K562 (cell line): Measurements from ENCODE around the gene BHLHE40. TPM values are rescaled to one million over a fixed set of nuclear protein-coding genes. Genes with fewer than 3 reads are reported as not detected.
A peak's percentile ranks its signal among the peaks of the same experiment; 100 is the strongest.

Experiments used
- ATAC-seq: fragments of 200-7000 bp; cut with Tn5 transposase; 3 replicates; pipeline ENCODE4 v1.9.1; 2020; ENCODE audit warnings: moderate library complexity
- BruUV-seq: library from RNA; stranded (reverse); fragments of 400-500 nt; replicated peaks from 2 replicates; lab custom pipeline; 2021; lab: Mats Ljungman, UMichigan
- CTCF ChIA-PET: fragments of 300-600 bp; formaldehyde crosslinking; extraction: SDS; loops from one replicate; lab custom pipeline; 2021; ENCODE audit warnings: low intra/inter-chr PET ratio; lab: Yijun Ruan, JAX
- POLR2A ChIA-PET: fragments of 300-600, 350-650 bp; sonication (Branson Sonifier 250); formaldehyde crosslinking; extraction: SDS; loops from one replicate; lab custom pipeline; 2021; ENCODE audit warnings: antibody characterized with exemption, inconsistent platforms; lab: Yijun Ruan, JAX
- DNase-seq, 4 experiments: peaks; one replicate each; pipeline versions ENCODE4 v3.0.0 to v3.0.0-alpha.2; 2011 to 2018; ENCODE audit warnings: low spot score in 3 of 4, mixed read lengths in 3 of 4; ENCODE audit errors: extremely low read depth in 1 of 4
- FAIRE-seq: peaks from 2 replicates; lab custom pipeline; 2011; peaks lifted over from hg19 to GRCh38; lab: Jason Lieb, UNC
- H2AFZ ChIP-seq: 2 replicates; pipeline ENCODE4 v1.6.0; 2011; ENCODE audit warnings: low read depth, low read length, control low read depth, inconsistent platforms
- H3K27ac ChIP-seq: fragments of 200-600 bp; 3 replicates; pipeline ENCODE4 v1.8.0; 2011; ENCODE audit warnings: low read depth, mild to moderate bottlenecking, control low read depth, inconsistent platforms, low read length, moderate library complexity, mixed read lengths; ENCODE audit errors: extremely low read depth
- H3K27me3 ChIP-seq, 2 experiments: fragments of 300-600 bp in 1 of 2; 2 replicates in 1 of 2; 3 replicates in 1 of 2; pipeline versions ENCODE4 v1.6.0 to v1.8.0; 2011; ENCODE audit warnings: inconsistent platforms in 2 of 2, low read length in 2 of 2, mild to moderate bottlenecking in 1 of 2, mixed read lengths in 1 of 2, moderate library complexity in 1 of 2; ENCODE audit not compliant: control insufficient read depth in 2 of 2, insufficient read depth in 2 of 2
- H3K36me3 ChIP-seq: fragments of 300-600 bp; 3 replicates; pipeline ENCODE4 v1.8.0; 2011; ENCODE audit warnings: mild to moderate bottlenecking, low read length, inconsistent platforms; ENCODE audit not compliant: control insufficient read depth, insufficient read depth
- H3K4me1 ChIP-seq, 2 experiments: fragments of 200-600 bp in 1 of 2; replicated peaks in 1 of 2; 2 replicates in 1 of 2; 3 replicates in 1 of 2; pipeline versions ENCODE4 v1.5.1 to v1.8.0; 2011; ENCODE audit warnings: inconsistent platforms in 2 of 2, low read length in 2 of 2, mild to moderate bottlenecking in 1 of 2, mixed read lengths in 1 of 2, moderate library complexity in 1 of 2; ENCODE audit not compliant: control insufficient read depth in 2 of 2, insufficient read depth in 2 of 2
- H3K4me2 ChIP-seq: 2 replicates; pipeline ENCODE4 v1.6.1; 2011; ENCODE audit warnings: low read length, control low read depth, inconsistent platforms, mixed read lengths; ENCODE audit not compliant: insufficient read depth
- H3K4me3 ChIP-seq: fragments of 200-600 bp; sonication (generic), shearing (Covaris generic); 2 replicates; pipeline ENCODE4 v1.5.1; 2016; ENCODE audit warnings: control low read depth, inconsistent platforms
- H3K79me2 ChIP-seq: fragments of 200-600 bp; 3 replicates; pipeline ENCODE4 v1.8.0; 2011; ENCODE audit warnings: low read length, inconsistent platforms; ENCODE audit not compliant: control insufficient read depth, insufficient read depth
- H3K9ac ChIP-seq, 2 experiments: 2 replicates each; pipeline versions ENCODE4 v1.6.0 to v1.6.1; 2011; ENCODE audit warnings: low read depth in 2 of 2, low read length in 2 of 2, control low read depth in 1 of 2, inconsistent platforms in 1 of 2, mild to moderate bottlenecking in 1 of 2, mixed read lengths in 1 of 2; ENCODE audit not compliant: insufficient read depth in 1 of 2
- H3K9me1 ChIP-seq: one replicate; pipeline ENCODE4 v1.6.0; 2011; ENCODE audit warnings: inconsistent platforms, mild to moderate bottlenecking, low read length, moderate library complexity; ENCODE audit not compliant: control insufficient read depth, insufficient read depth
- H3K9me3 ChIP-seq: replicated peaks from 2 replicates; pipeline ENCODE4 v1.5.1; 2011; ENCODE audit warnings: low read depth, low read length, inconsistent platforms; ENCODE audit not compliant: control insufficient read depth, insufficient read depth
- H4K20me1 ChIP-seq: replicated peaks from 2 replicates; pipeline ENCODE4 v1.6.1; 2011; ENCODE audit warnings: low read length, inconsistent platforms, mixed read lengths; ENCODE audit not compliant: control insufficient read depth, insufficient read depth
- ARHGAP35 ChIP-seq: fragments of 450-650 bp; IDR thresholded peaks from 2 replicates; pipeline ENCODE4 v1.6.1; 2018; ENCODE audit not compliant: partially characterized antibody
- ATF3 ChIP-seq, 2 experiments: fragments of 450-650 bp in 1 of 2; sonication (generic) in 1 of 2; formaldehyde crosslinking in 1 of 2; IDR thresholded peaks in 1 of 2; conservative IDR thresholded peaks in 1 of 2; 2 replicates each; pipeline versions ENCODE4 v1.6.1 to v1.8.1; 2016 to 2023; ENCODE audit warnings: mild to moderate bottlenecking in 2 of 2, moderate library complexity in 2 of 2, inconsistent platforms in 1 of 2, missing genetic modification reagents in 1 of 2
- CBFA2T3 ChIP-seq: fragments of 450-650 bp; IDR thresholded peaks from 2 replicates; pipeline ENCODE4 v1.6.1; 2017
- MITF ChIP-seq: IDR thresholded peaks from 2 replicates; pipeline ENCODE4 v1.6.1; 2014; ENCODE audit warnings: antibody characterized with exemption
- SIRT6 ChIP-seq: IDR thresholded peaks from one replicate; pipeline ENCODE4 v1.6.1; 2012; ENCODE audit warnings: low read depth, mild to moderate bottlenecking, control low read depth, inconsistent platforms, low read length, moderate library complexity
- XRCC5 ChIP-seq: fragments of 200-400 bp; formaldehyde crosslinking; IDR thresholded peaks from 2 replicates; pipeline ENCODE4 v1.6.1; 2017; ENCODE audit warnings: low read depth, mild to moderate bottlenecking, low read length
- ZBED1 ChIP-seq: IDR thresholded peaks from 2 replicates; pipeline ENCODE4 v1.6.1; 2014
- ZNF609 ChIP-seq: sonication (generic); formaldehyde crosslinking; IDR thresholded peaks from 2 replicates; pipeline ENCODE4 v1.8.1; 2023; ENCODE audit warnings: missing genetic modification reagents, mild to moderate bottlenecking, borderline replicate concordance
- WGBS: fragments of 100-300 bp; shearing (Covaris generic); methylation state at CpG from one replicate; pipeline ENCODE4 v1.1.6; 2016; ENCODE audit warnings: low coverage, mixed read lengths; ENCODE audit not compliant: insufficient coverage; ENCODE audit errors: missing lambda C conversion rate; 5-methylcytosine and 5-hydroxymethylcytosine counted together
- in situ Hi-C: fragments of 300-500 bp; cut with MboI; formaldehyde crosslinking; loops from 4 replicates; pipeline ENCODE4 v1.15.0; 2018; ENCODE audit warnings: inconsistent platforms, mixed read lengths
- intact Hi-C: fragments of 100-400 bp; cut with micrococcal nuclease; formaldehyde crosslinking; loops from 2 replicates; pipeline ENCODE4 v1.14.2; 2022
- polyA plus RNA-seq, 8 experiments: library from polyadenylated mRNA; depleted of rRNA in 4 of 8; stranded (reverse) in 5 of 8; unstranded in 3 of 8; fragments of >200 nt; fragmentation: Nextera tagmentation in 2 of 8; fragmentation: Illumina TruSeq in 1 of 8; extraction: Ambion mirVana in 2 of 8; extraction: Trizol in 1 of 8; gene quantifications; 2 replicates each; pipeline versions ENCODE4 v1.2.1 to v1.2.3, GENCODE V29; 2011 to 2014; ENCODE audit warnings: inconsistent platforms in 1 of 8, missing spikeins in 1 of 8
- total RNA-seq, 7 experiments: library from RNA; depleted of rRNA in 6 of 7; stranded (reverse); fragments of >200 nt in 6 of 7; fragmentation: Illumina TruSeq in 2 of 7; extraction: Trizol in 2 of 7; gene quantifications; 2 replicates each; pipeline versions ENCODE4 v1.2.1 to v1.2.3, GENCODE V29; 2011 to 2021; ENCODE audit warnings: low replicate concordance in 1 of 7

Gene BHLHE40
- total and polyA plus RNA-seq, 9 of the 15 experiments (the other 6 are each of a cell fraction or from before 2014, with no cell fraction given): 12.0 to 83.9 (median 31.4) TPM

GRCh38 chr3:4994144-4994730 is 15.0 kb downstream of the BHLHE40 start (continued):
- TF ChIP-seq ZNF609 (CRISPR knock-in tag): 0 out of 2 replicates have a peak, but pooled peaks have one; percentile 26
- TF ChIP-seq, all 486 proteins: peak for 38

- no peaks in the 10 kb centered on the region for H3K27me3 ChIP-seq
- H3K9ac ChIP-seq: peak overlapping the region; percentile 84 to 91
- in situ Hi-C loops: no loop called here
- H4K20me1 ChIP-seq: no peaks in the 10 kb centered on the region
- no peaks in the 10 kb centered on the region for H3K9me1 ChIP-seq
- no peak overlapping the region for H3K4me3 ChIP-seq
- peak overlapping the region; percentile 63 for H3K4me2 ChIP-seq
- H3K79me2 ChIP-seq: no peaks in the 10 kb centered on the region
- FAIRE-seq: peak; percentile 88
- ChIA-PET POLR2A (interaction anchor here (0.6 to 6.4 kb wide), 13 partner anchors 8 to 265 kb away, joined by 3 to 85 read pairs (median 5); no protein-coding TSS in a partner anchor), CTCF (interaction anchor here (0.9 to 1.0 kb wide), 2 partner anchors 34 to 128 kb away, joined by 3 read pairs; no protein-coding TSS in a partner anchor)
- DNase-seq: peak; percentile 76 to 94 (median 78)
- H3K4me1 ChIP-seq: peaks cover 36 to 63% of the 10 kb centered on the region in 2 experiments
- H3K27ac ChIP-seq: peak overlapping the region; percentile 95
- H3K9me3 ChIP-seq: no peaks in the 10 kb centered on the region
- WGBS: 18% methylated on average over 11 of the region's 11 CpGs
- BruUV-seq: no TSS peak
- no peaks in the 10 kb centered on the region for H3K36me3 ChIP-seq
- H2AFZ ChIP-seq: peak overlapping the region; percentile 100
- peak; percentile 87 for ATAC-seq
- intact Hi-C loops: no loop called here
- 0 out of 2 replicates have a peak, but pooled peaks have one; percentile 64 for TF ChIP-seq ZBED1
- TF ChIP-seq ARHGAP35: no peak
- TF ChIP-seq SIRT6: no peak
- peak; percentile 20; the same call in 1 of the 2 replicates for TF ChIP-seq CBFA2T3
- TF ChIP-seq ATF3 (IDR thresholded peaks at IDR 0.05): peak; percentile 94
- TF ChIP-seq ATF3 (CRISPR knock-in tag; conservative IDR thresholded peaks at IDR 0.05): peak; percentile 80
- TF ChIP-seq MITF: peak; percentile 68; the same call in 1 of the 2 replicates
- no peak; the same call in 1 of the 2 replicates for TF ChIP-seq XRCC5
Measured at GRCh38 chr3:4994823-4995499, 15.7 kb downstream of the BHLHE40 start.
